22Rv1 (cell line): ENCODE results near the gene INPP5A.

Experiments used
- CTCF ChIP-seq: fragments of 450-650 bp; IDR thresholded peaks from 2 replicates; pipeline ENCODE4 v1.5.1; 2017; ENCODE audit warnings: mild to moderate bottlenecking
- ZFX ChIP-seq: fragments of 450-650 bp; IDR thresholded peaks from 2 replicates; pipeline ENCODE4 v1.6.1; 2017; ENCODE audit warnings: antibody characterized with exemption, borderline replicate concordance

- TF ChIP-seq CTCF: no peak
- no peak for TF ChIP-seq ZFX
Measured at GRCh38 chr10:132652936-132653590, 115.5 kb downstream of the INPP5A start.
